IMR-90 (cell line): ENCODE data around the gene ERP27. TPM values are rescaled to one million over a fixed set of nuclear protein-coding genes. Genes with fewer than 3 reads are reported as not detected.

ENCODE experiments used
- ATAC-seq: fragments of 200-7000 bp; cut with Tn5 transposase; 2 replicates; pipeline ENCODE4 v1.9.1; 2020; ENCODE audit warnings: low read depth, mild to moderate bottlenecking, moderate library complexity
- BruUV-seq: library from RNA; stranded (reverse); fragments of 400-500 nt; replicated peaks from 2 replicates; lab custom pipeline; 2021; lab: Mats Ljungman, UMichigan
- CTCF ChIA-PET: fragments of 300-600 bp; formaldehyde crosslinking; extraction: SDS; loops from one replicate; lab custom pipeline; 2021; ENCODE audit warnings: antibody characterized with exemption; lab: Yijun Ruan, JAX
- POLR2A ChIA-PET: fragments of 300-600 bp; sonication (Branson Sonifier 250); formaldehyde crosslinking; loops from one replicate; lab custom pipeline; 2022; ENCODE audit warnings: antibody characterized with exemption; ENCODE audit not compliant: unreplicated experiment; lab: Charles Lee
- DNase-seq: peaks from one replicate; pipeline ENCODE4 v3.0.0; 2013
- H2AFZ ChIP-seq: replicated peaks from 2 replicates; pipeline ENCODE3; 2013; ENCODE audit warnings: low read length, mild to moderate bottlenecking; ENCODE audit not compliant: poor library complexity
- H2AK5ac ChIP-seq: 2 replicates; pipeline ENCODE4 v1.6.1; 2013; ENCODE audit warnings: low read depth, low read length, inconsistent platforms
- H2AK9ac ChIP-seq: replicated peaks from 2 replicates; pipeline ENCODE3; 2013; ENCODE audit warnings: mild to moderate bottlenecking, low read depth, low read length, moderate library complexity; ENCODE audit not compliant: poor library complexity
- H2BK120ac ChIP-seq: 2 replicates; pipeline ENCODE4 v1.6.1; 2013; ENCODE audit warnings: low read depth, low read length, inconsistent platforms
- H2BK15ac ChIP-seq: 3 replicates; pipeline ENCODE4 v1.6.1; 2013; ENCODE audit warnings: low read depth, low read length, inconsistent platforms
- H2BK20ac ChIP-seq: 2 replicates; pipeline ENCODE4 v1.6.1; 2013; ENCODE audit warnings: low read depth, mild to moderate bottlenecking, inconsistent platforms, low read length, moderate library complexity
- H2BK5ac ChIP-seq: 2 replicates; pipeline ENCODE4 v1.6.1; 2013; ENCODE audit warnings: mild to moderate bottlenecking, low read depth, low read length, inconsistent platforms; ENCODE audit not compliant: poor library complexity, severe bottlenecking
- H3K14ac ChIP-seq: replicated peaks from 2 replicates; pipeline ENCODE4 v1.6.1; 2013; ENCODE audit warnings: low read depth, low read length, inconsistent platforms
- H3K18ac ChIP-seq: 2 replicates; pipeline ENCODE4 v1.6.1; 2013; ENCODE audit warnings: low read depth, low read length, control low read depth
- H3K23ac ChIP-seq: 2 replicates; pipeline ENCODE4 v1.6.1; 2013; ENCODE audit warnings: low read depth, low read length, inconsistent platforms
- H3K27ac ChIP-seq: 2 replicates; pipeline ENCODE4 v1.5.1; 2013; ENCODE audit warnings: mild to moderate bottlenecking, control low read depth, low read length; ENCODE audit not compliant: insufficient read depth
- H3K27me3 ChIP-seq: 2 replicates; pipeline ENCODE4 v1.6.1; 2013; ENCODE audit warnings: low read length; ENCODE audit not compliant: control insufficient read depth, insufficient read depth
- H3K36me3 ChIP-seq: 2 replicates; pipeline ENCODE4 v1.6.1; 2013; ENCODE audit warnings: low read length, mixed read lengths; ENCODE audit not compliant: control insufficient read depth, insufficient read depth
- H3K4ac ChIP-seq: 2 replicates; pipeline ENCODE4 v1.6.1; 2013; ENCODE audit warnings: low read depth, low read length, inconsistent platforms
- H3K4me1 ChIP-seq: 2 replicates; pipeline ENCODE4 v1.6.1; 2013; ENCODE audit warnings: low read length, mixed read lengths; ENCODE audit not compliant: control insufficient read depth, insufficient read depth
- H3K4me2 ChIP-seq: 2 replicates; pipeline ENCODE4 v1.6.1; 2013; ENCODE audit warnings: low read depth, mild to moderate bottlenecking, control low read depth, low read length, moderate library complexity
- H3K4me3 ChIP-seq: 2 replicates; pipeline ENCODE4 v1.5.1; 2013; ENCODE audit warnings: low read depth, mild to moderate bottlenecking, control low read depth, low read length, moderate library complexity; ENCODE audit not compliant: insufficient read depth
- H3K56ac ChIP-seq: 2 replicates; pipeline ENCODE4 v1.6.1; 2013; ENCODE audit warnings: low read length, inconsistent platforms; ENCODE audit not compliant: insufficient read depth; ENCODE audit errors: extremely low read depth
- H3K79me1 ChIP-seq, 2 experiments: 2 replicates each; pipeline ENCODE4 v1.6.1; 2013; ENCODE audit warnings: low read length in 2 of 2, inconsistent platforms in 1 of 2, low read depth in 1 of 2
- H3K9ac ChIP-seq: 2 replicates; pipeline ENCODE4 v1.6.1; 2013; ENCODE audit warnings: low read depth, low read length, control low read depth
- H3K9me1 ChIP-seq: 2 replicates; pipeline ENCODE4 v1.6.1; 2013; ENCODE audit warnings: low read length, inconsistent platforms; ENCODE audit not compliant: insufficient read depth
- H3K9me3 ChIP-seq: 2 replicates; pipeline ENCODE4 v1.6.1; 2013; ENCODE audit warnings: low read length; ENCODE audit not compliant: control insufficient read depth, insufficient read depth
- H4K20me1 ChIP-seq: 2 replicates; pipeline ENCODE4 v1.6.1; 2013; ENCODE audit warnings: low read length, inconsistent platforms; ENCODE audit not compliant: insufficient read depth
- H4K5ac ChIP-seq: 2 replicates; pipeline ENCODE4 v1.6.1; 2013; ENCODE audit warnings: mild to moderate bottlenecking, low read depth, low read length, control low read depth
- H4K8ac ChIP-seq, 2 experiments: 2 replicates each; pipeline ENCODE4 v1.6.1; 2013; ENCODE audit warnings: low read depth in 2 of 2, low read length in 2 of 2, control low read depth in 1 of 2, inconsistent platforms in 1 of 2
- H4K91ac ChIP-seq: 2 replicates; pipeline ENCODE4 v1.6.1; 2013; ENCODE audit warnings: low read depth, low read length, inconsistent platforms; ENCODE audit not compliant: insufficient read depth
- CTCF ChIP-seq: conservative IDR thresholded peaks from 2 replicates; pipeline ENCODE4 v1.5.1; 2012; ENCODE audit warnings: mild to moderate bottlenecking, low read depth, low read length, improper control_type of control experiment
- FOS ChIP-seq: fragments of 150-350 bp; IDR thresholded peaks from 2 replicates; pipeline ENCODE4 v1.6.1; 2016; ENCODE audit warnings: low read depth, low read length
- MAFK ChIP-seq: IDR thresholded peaks from 2 replicates; pipeline ENCODE4 v1.6.1; 2012; ENCODE audit warnings: low read depth, low read length, improper control_type of control experiment
- MAZ ChIP-seq: IDR thresholded peaks from 2 replicates; pipeline ENCODE4 v1.6.1; 2012; ENCODE audit warnings: low read depth, mild to moderate bottlenecking, low read length, improper control_type of control experiment, moderate library complexity, borderline replicate concordance
- NFE2L2 ChIP-seq: fragments of 150-350 bp; IDR thresholded peaks from 2 replicates; pipeline ENCODE4 v1.6.1; 2016; ENCODE audit warnings: low read depth, mild to moderate bottlenecking, low read length
- RCOR1 ChIP-seq: IDR thresholded peaks from 2 replicates; pipeline ENCODE4 v1.6.1; 2012; ENCODE audit warnings: mild to moderate bottlenecking, low read length, improper control_type of control experiment; ENCODE audit not compliant: insufficient replicate concordance
- WGBS, 2 experiments: methylation state at CpG; one replicate each; pipeline versions ENCODE4 v1.1.5 to v1.1.7; 2013; ENCODE audit warnings: missing lambda C conversion rate in 2 of 2; ENCODE audit not compliant: insufficient read length in 1 of 2; ENCODE audit errors: extremely low coverage in 2 of 2; 5-methylcytosine and 5-hydroxymethylcytosine counted together
- dilution Hi-C: fragments of 300-500 bp; cut with HindIII; formaldehyde crosslinking; loops from one replicate; pipeline ENCODE4 v1.14.3; 2018; ENCODE audit warnings: low sequenced_read_pairs; ENCODE audit not compliant: unreplicated experiment
- in situ Hi-C: fragments of 300-500 bp; cut with MboI; formaldehyde crosslinking; loops from 3 replicates; pipeline ENCODE4 v1.14.3; 2019; ENCODE audit warnings: low sequenced_read_pairs, inconsistent platforms, mixed read lengths
- intact Hi-C: fragments of 100-400 bp; cut with micrococcal nuclease; formaldehyde crosslinking; loops from 2 replicates; pipeline ENCODE4 v1.10.0; 2022
- polyA plus RNA-seq, 3 experiments: library from polyadenylated mRNA; depleted of rRNA; stranded (reverse); fragments of >200 nt; gene quantifications; 2 replicates each; pipeline ENCODE4 v1.2.3, GENCODE V29; 2012; ENCODE audit warnings: low replicate concordance in 1 of 3
- total RNA-seq: library from RNA; depleted of rRNA; stranded (reverse); fragments of >200 nt; gene quantifications from 2 replicates; pipeline ENCODE4 v1.2.3, GENCODE V29; 2012

Gene ERP27
- total and polyA plus RNA-seq, 2 of the 4 experiments (the other 2 are of a cell fraction) = not detected

DNA sequence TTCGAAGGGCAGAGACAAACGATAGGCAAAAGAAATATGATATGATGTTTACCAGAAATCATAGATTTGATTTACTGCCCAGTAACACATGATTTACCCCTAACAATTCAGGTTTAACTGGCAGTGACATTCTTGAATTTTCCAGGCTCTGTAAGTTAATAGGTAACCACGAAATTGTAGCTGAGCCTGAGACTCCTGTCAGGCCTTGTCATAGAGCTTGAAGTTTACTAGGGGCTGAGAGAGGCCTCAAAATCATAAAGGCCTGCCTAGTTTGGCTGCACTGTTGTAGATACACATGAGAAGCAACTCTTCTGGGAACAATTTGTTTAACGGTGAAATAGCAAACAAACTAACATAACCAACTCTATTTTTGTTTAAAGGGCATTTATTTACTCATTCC is 3.3 kb downstream of the ERP27 start:
- Histone ChIP-seq H3K9ac (no peak overlapping the region), H3K4me3 (no peak overlapping the region), H2BK5ac (no peak overlapping the region), H2BK20ac (0 out of 2 replicates have a peak overlapping the region, but pooled peaks have one; percentile 9), H4K5ac (no peak overlapping the region), H3K14ac (no peak overlapping the region), H4K20me1 (no peaks in the 10 kb centered on the region), H3K79me1 (no peaks in the 10 kb centered on the region), H2BK15ac (no peak overlapping the region), H3K4ac (no peak overlapping the region), H4K8ac (no peak overlapping the region), H3K4me1 (peaks cover 3% of the 10 kb centered on the region; the same call in 1 of the 2 replicates), H3K9me3 (no peaks in the 10 kb centered on the region), H2AK5ac (no peak overlapping the region), H3K27ac (no peak overlapping the region), H3K4me2 (no peak overlapping the region), H3K23ac (no peak overlapping the region), H2AK9ac (no peak overlapping the region), H4K91ac (no peak overlapping the region), H3K36me3 (no peaks in the 10 kb centered on the region), H3K27me3 (no peaks in the 10 kb centered on the region), H3K56ac (no peak overlapping the region), H3K18ac (no peak overlapping the region), H2BK120ac (no peak overlapping the region), H3K9me1 (no peaks in the 10 kb centered on the region; the same call in 1 of the 2 replicates), H2AFZ (no peak overlapping the region)
- in situ Hi-C loops (no loop called here), intact Hi-C loops (no loop called here), dilution Hi-C loops (no loop called here)
- TF ChIP-seq FOS = no peak
- no peak for TF ChIP-seq RCOR1
- TF ChIP-seq CTCF = no peak
- no peak for TF ChIP-seq MAZ
- TF ChIP-seq NFE2L2 = no peak
- no peak for TF ChIP-seq MAFK
- WGBS, 2 experiments = no CpG with 5 or more reads among the region's 4 CpGs
- DNase-seq = no peak
- no TSS peak for BruUV-seq
- ChIA-PET CTCF (no interaction called here), POLR2A (no interaction called here)
- no peak for ATAC-seq
